AG04450 (cell line): ENCODE results near the gene AFF3. TPM values are rescaled to one million over a fixed set of nuclear protein-coding genes. Genes with fewer than 3 reads are reported as not detected.

Experiments used
- CTCF ChIA-PET: fragments of 300-600, 350-600 bp; formaldehyde crosslinking; extraction: SDS; loops from one replicate; lab custom pipeline; 2022; ENCODE audit warnings: antibody characterized with exemption, inconsistent platforms; lab: Charles Lee
- POLR2A ChIA-PET: fragments of 350-600 bp; formaldehyde crosslinking; extraction: SDS; loops from one replicate; lab custom pipeline; 2021; ENCODE audit warnings: antibody characterized with exemption, inconsistent platforms; lab: Yijun Ruan, JAX
- DNase-seq: peaks from one replicate; pipeline ENCODE4 v3.0.0-alpha.2; 2011; ENCODE audit warnings: low read depth, low spot score
- H3K27ac ChIP-seq: one replicate; pipeline ENCODE4 v1.5.1; 2012; ENCODE audit warnings: low read depth, low read length, control low read depth
- H3K27me3 ChIP-seq: one replicate; pipeline ENCODE4 v1.6.0; 2012; ENCODE audit warnings: low read length; ENCODE audit not compliant: control insufficient read depth, insufficient read depth
- H3K4me3 ChIP-seq: 2 replicates; pipeline ENCODE4 v1.5.1; 2011; ENCODE audit warnings: mild to moderate bottlenecking, low read depth, low read length, control low read depth
- H3K9me3 ChIP-seq: 2 replicates; pipeline ENCODE4 v1.5.1; 2012; ENCODE audit warnings: low read length; ENCODE audit not compliant: control insufficient read depth, insufficient read depth
- polyA plus RNA-seq: library from polyadenylated mRNA; depleted of rRNA; stranded (reverse); fragments of >200 nt; gene quantifications from 2 replicates; pipeline ENCODE4 v1.2.3, GENCODE V29; 2011
- TF ChIP-seq, protein P1 (sequence below): IDR thresholded peaks from 2 replicates; pipeline ENCODE4 v1.5.1; 2011; ENCODE audit warnings: low read depth, low read length, control low read depth, inconsistent platforms

AFF3 gene
- polyA plus RNA-seq, 1 experiment = 17.9 TPM

DNA sequence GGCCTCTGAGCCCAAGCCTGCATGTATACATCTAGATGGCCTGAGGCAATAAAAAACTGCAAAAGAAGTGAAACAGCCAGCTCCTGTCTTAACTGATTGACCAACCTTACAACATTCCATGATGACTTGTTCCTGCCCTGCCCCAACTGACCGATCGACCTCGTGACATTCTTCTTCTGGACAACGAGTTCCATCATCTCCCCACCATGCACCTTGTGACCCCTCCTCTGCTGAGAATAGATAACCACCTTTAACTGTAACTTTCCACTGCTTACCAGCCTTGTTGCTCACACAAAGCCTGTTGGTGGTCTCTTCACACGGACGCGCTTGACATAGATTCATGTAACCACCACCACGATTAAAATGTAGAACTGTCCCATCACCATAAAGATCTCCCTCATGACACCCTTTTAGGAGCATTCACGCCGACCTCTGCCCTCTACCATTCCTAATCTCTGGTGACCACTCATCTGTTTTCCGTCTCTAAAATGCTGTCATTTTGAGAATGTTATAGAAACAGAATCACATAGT, 532.5 kb downstream of the AFF3 start:
- DNase-seq = no peak
- POLR2A ChIA-PET = no interaction called here
- CTCF ChIA-PET = no interaction called here

DNA sequence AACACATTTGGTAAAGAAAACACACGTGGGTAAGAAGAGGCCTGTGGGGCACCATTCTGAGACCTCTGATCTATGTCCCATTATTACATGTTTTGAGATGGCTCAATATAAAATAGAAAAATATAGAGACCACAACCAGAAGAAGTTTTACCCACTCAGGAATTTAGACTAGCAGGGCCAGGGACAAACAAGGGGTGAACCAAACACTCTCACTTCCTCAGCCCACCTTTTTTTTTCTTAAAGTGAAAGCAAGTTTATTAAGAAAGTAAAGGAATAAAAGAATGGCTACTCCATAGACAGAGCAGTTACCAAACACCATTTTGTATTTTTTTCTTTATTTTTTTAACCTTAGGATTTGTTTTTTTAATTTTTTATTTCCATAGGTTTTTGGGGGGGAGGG, 533.5 kb downstream of the AFF3 start:
- ChIA-PET POLR2A (interaction anchor here (0.7 kb wide), 1 partner anchor 90 kb away, joined by 3 read pairs; no protein-coding TSS in a partner anchor), CTCF (interaction anchor here (1.0 to 1.1 kb wide), 2 partner anchors 654 to 772 kb away, joined by 3 read pairs; no protein-coding TSS in a partner anchor)
- Histone ChIP-seq H3K9me3 (no peaks in the 10 kb centered on the region), H3K27me3 (no peaks in the 10 kb centered on the region), H3K27ac (no peak overlapping the region), H3K4me3 (no peak overlapping the region)
- TF ChIP-seq, protein P1, sequence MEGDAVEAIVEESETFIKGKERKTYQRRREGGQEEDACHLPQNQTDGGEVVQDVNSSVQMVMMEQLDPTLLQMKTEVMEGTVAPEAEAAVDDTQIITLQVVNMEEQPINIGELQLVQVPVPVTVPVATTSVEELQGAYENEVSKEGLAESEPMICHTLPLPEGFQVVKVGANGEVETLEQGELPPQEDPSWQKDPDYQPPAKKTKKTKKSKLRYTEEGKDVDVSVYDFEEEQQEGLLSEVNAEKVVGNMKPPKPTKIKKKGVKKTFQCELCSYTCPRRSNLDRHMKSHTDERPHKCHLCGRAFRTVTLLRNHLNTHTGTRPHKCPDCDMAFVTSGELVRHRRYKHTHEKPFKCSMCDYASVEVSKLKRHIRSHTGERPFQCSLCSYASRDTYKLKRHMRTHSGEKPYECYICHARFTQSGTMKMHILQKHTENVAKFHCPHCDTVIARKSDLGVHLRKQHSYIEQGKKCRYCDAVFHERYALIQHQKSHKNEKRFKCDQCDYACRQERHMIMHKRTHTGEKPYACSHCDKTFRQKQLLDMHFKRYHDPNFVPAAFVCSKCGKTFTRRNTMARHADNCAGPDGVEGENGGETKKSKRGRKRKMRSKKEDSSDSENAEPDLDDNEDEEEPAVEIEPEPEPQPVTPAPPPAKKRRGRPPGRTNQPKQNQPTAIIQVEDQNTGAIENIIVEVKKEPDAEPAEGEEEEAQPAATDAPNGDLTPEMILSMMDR = no peak
- DNase-seq = no peak

More for the DNA sequence above, 532.5 kb downstream of the AFF3 start:
- Histone ChIP-seq H3K27me3 (no peaks in the 10 kb centered on the region), H3K9me3 (no peaks in the 10 kb centered on the region), H3K27ac (no peak overlapping the region), H3K4me3 (no peak overlapping the region)
- TF ChIP-seq, protein P1 = no peak

DNA sequence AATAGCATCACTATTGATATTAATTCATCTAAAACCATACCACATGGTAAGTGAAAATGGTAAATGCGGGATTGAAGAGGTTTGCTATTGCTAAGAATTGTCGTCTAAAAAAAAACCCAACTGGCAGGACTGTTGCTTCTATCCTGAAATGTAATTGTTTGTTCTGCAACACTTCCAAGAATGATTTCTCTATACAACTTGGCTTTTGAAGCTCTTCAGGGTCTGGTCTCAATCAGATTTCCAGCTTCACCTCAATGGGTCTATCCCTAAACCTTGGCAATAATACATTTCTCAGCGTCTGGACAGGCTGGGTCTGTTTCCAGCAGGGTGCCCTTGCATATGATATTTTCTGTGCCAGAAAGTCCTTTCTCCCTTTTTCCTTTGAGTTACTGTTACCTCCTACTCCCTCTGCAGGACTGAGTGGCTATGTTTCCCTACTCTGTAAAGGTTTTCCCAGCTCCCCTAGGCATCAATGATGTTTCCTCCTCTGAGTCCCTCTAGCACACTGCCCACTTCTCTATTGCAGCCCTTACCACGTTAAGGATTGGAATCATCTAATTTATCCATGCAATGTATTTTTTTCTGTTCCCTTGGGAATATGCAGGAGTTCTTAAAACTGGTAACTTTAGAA, 534.4 kb downstream of the AFF3 start:
- no peak for DNase-seq
- no peak overlapping the region for H3K4me3 ChIP-seq
- TF ChIP-seq, protein P1 = peak; percentile 41
- ChIA-PET POLR2A (interaction anchor here (0.5 to 0.7 kb wide), 2 partner anchors 25 to 42 kb away, joined by 3 to 4 read pairs; no protein-coding TSS in a partner anchor), CTCF (interaction anchor here (1.1 kb wide), 1 partner anchor 773 kb away, joined by 3 read pairs; no protein-coding TSS in a partner anchor)
- H3K27ac ChIP-seq = no peak overlapping the region
- no peaks in the 10 kb centered on the region for H3K27me3 ChIP-seq
- no peaks in the 10 kb centered on the region for H3K9me3 ChIP-seq

DNA sequence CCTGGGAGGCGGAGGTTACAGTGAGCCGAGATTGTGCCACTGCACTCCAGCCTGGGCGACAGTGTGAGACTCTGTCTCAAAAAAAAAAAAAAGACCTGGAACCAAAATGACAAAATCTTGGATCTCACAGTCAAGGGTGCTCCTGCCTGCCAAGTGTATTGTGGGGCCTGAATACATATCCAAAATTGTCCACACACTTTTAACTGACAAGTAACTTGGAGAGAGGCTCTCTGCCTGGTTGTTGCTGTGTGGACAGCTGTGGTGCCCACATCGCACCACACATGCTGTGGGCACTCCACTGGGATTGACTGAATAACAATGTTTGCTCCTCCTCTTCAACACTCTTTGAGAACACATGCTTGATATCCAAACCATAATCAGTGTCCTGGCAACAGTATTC, 534.9 kb downstream of the AFF3 start:
- H3K27me3 ChIP-seq = no peaks in the 10 kb centered on the region
- no peak overlapping the region for H3K4me3 ChIP-seq
- no peaks in the 10 kb centered on the region for H3K9me3 ChIP-seq
- ChIA-PET CTCF (no interaction called here), POLR2A (interaction anchor here (0.7 kb wide), 1 partner anchor 25 kb away, joined by 4 read pairs; no protein-coding TSS in a partner anchor)
- no peak overlapping the region for H3K27ac ChIP-seq
- no peak for DNase-seq
- TF ChIP-seq, protein P1 = no peak

DNA sequence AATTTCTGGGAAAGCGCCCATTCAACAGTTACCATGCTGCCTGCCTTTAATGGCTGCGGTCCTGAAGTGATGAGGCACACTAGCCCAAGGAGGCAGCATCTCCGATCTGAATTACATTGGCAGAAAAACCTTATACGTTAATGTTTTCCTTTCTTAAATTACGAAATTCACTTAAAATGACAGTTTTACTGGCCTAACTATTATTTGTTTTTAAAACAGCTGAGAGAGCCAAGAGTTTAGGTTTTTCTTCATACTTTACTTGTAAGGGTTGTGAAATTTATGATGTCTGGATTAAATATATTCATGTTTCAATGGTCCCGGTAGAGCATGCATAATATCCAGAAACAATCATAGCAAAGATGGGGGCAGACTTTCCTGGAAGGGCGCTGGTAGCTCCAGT, 537.4 kb downstream of the AFF3 start:
- no peaks in the 10 kb centered on the region for H3K27me3 ChIP-seq
- ChIA-PET POLR2A (no interaction called here), CTCF (interaction anchor here (1.0 kb wide), 1 partner anchor 658 kb away, joined by 3 read pairs; no protein-coding TSS in a partner anchor)

More for the DNA sequence above, 537.4 kb downstream of the AFF3 start:
- TF ChIP-seq, protein P1 = no peak
- no peak overlapping the region for H3K27ac ChIP-seq
- no peaks in the 10 kb centered on the region; the same call in 1 of the 2 replicates for H3K9me3 ChIP-seq
- DNase-seq = no peak
- no peak overlapping the region for H3K4me3 ChIP-seq
